ENCODE measurements around the gene AKAP1. TPM values are rescaled to one million over a fixed set of nuclear protein-coding genes. Genes with fewer than 3 reads are reported as not detected.
"Not testable (repeated sequence)": the region's sequence is repeated elsewhere in the genome, so short reads cannot be mapped to it uniquely, and the experiment has no call there.

Gene AKAP1
- total and polyA plus RNA-seq, 2 of the 8 experiments (the other 6 are each of a cell fraction or from before 2014, with no cell fraction given) = 120 to 156 TPM

DNA sequence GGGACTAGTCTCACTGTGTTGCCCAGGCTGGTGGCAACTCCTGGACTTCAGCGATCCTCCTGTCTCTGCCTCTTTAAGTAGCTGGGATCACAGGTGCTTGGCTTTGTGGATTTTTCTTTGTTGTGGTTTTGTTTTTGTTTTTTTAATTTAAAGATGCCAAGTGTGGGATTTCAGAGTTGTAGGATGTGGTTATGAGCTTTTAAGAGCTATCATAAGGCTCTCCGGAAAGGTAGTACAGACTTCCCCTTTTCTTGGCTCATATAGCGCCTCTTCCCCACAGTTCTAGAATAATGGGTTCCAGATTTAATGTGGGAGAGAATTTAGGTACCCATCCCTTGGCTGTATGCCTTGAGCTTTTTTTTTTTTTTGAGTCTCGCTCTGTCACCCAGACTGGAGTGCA is 17.1 kb downstream of the AKAP1 start (continued):
- no peak for TF ChIP-seq SP2 (IDR thresholded peaks at IDR 0.05; ENCODE audit: low read length)
- TF ChIP-seq FOSL1 (IDR thresholded peaks at IDR 0.05; ENCODE audit: insufficient read depth, low read depth, low read length) = no peak
- TF ChIP-seq CBX5 (IDR thresholded peaks at IDR 0.05; ENCODE audit: low read depth, low read length) = no peak
- TF ChIP-seq RAD21 (IDR thresholded peaks at IDR 0.05 in 1 of 2, conservative IDR thresholded peaks at IDR 0.05 in 1 of 2; ENCODE audit: low read depth in 2 of 2, low read length in 2 of 2) = no peak
- no peak for TF ChIP-seq KDM4A (IDR thresholded peaks at IDR 0.05; ENCODE audit: low read depth, low read length, severe bottlenecking)
- TF ChIP-seq, protein P1, sequence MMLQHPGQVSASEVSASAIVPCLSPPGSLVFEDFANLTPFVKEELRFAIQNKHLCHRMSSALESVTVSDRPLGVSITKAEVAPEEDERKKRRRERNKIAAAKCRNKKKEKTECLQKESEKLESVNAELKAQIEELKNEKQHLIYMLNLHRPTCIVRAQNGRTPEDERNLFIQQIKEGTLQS (IDR thresholded peaks at IDR 0.05; ENCODE audit: insufficient read depth, low read depth, low read length) = no peak

DNA sequence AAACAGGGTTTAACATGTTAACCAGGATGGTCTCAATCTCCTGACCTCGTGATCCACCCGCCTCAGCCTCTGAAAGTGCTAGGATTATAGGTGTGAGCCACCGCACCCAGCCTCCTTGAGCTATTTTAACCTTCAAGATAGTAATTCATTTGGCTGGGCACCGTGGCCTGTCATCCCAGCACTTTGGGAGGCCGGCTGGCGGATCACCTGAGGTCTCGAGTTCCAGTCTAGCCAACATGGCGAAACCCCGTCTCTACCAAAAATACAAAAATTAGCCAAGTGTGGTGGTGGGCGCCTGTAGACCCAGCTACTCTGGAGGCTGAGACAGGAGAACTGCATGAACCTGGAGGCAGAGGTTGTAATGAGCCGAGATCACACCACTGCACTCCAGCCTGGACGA is 17.6 kb downstream of the AKAP1 start:
- H3K23me2 ChIP-seq (ENCODE audit: low read depth, low read length); H3K18ac ChIP-seq (ENCODE audit: extremely low read depth, low read length); H2BK5ac ChIP-seq (ENCODE audit: low read depth, low read length); H2BK12ac ChIP-seq (ENCODE audit: low read depth, low read length); H4K91ac ChIP-seq (replicated peaks; ENCODE audit: insufficient read length, low read length); H3K36me3 ChIP-seq (ENCODE audit: control insufficient read depth in 2 of 4, insufficient read depth in 4 of 4, low read length in 3 of 4); DNase-seq (ENCODE audit: low read depth in 1 of 2, low spot score in 2 of 2); H2AFZ ChIP-seq (ENCODE audit: low read length); FAIRE-seq; H2BK120ac ChIP-seq (replicated peaks; ENCODE audit: low read depth, low read length); H2AK5ac ChIP-seq (ENCODE audit: low read depth, low read length); H3K56ac ChIP-seq (replicated peaks; ENCODE audit: insufficient read length, low read depth, low read length); H3K9ac ChIP-seq (replicated peaks in 1 of 4; ENCODE audit: extremely low read depth in 1 of 4, low read depth in 3 of 4, low read length in 3 of 4); H3K27ac ChIP-seq (ENCODE audit: low read depth, low read length); H3K9me3 ChIP-seq (ENCODE audit: insufficient read depth in 2 of 2, low read depth in 1 of 2, low read length in 1 of 2); H3K14ac ChIP-seq (ENCODE audit: insufficient read length); H4K5ac ChIP-seq (ENCODE audit: insufficient read length, low read depth, low read length); H3K4ac ChIP-seq (replicated peaks; ENCODE audit: insufficient read length, low read depth, low read length); H3K4me2 ChIP-seq (ENCODE audit: insufficient read depth in 1 of 2, low read depth in 2 of 2, low read length in 2 of 2); H3K23ac ChIP-seq (ENCODE audit: insufficient read length); H2BK15ac ChIP-seq (ENCODE audit: low read length); H3K27me3 ChIP-seq (replicated peaks in 1 of 4; ENCODE audit: control insufficient read depth in 3 of 4, extremely low read depth in 1 of 4, insufficient read depth in 3 of 4, low read length in 3 of 4); H4K8ac ChIP-seq (ENCODE audit: extremely low read depth, insufficient read depth, low read length); H3K4me3 ChIP-seq (ENCODE audit: extremely low read depth in 1 of 4, insufficient read depth in 2 of 4, low read depth in 3 of 4, low read length in 4 of 4); H2BK20ac ChIP-seq (ENCODE audit: low read length): not testable (repeated sequence)
- peaks cover 18% of the 10 kb centered on the region for H3K79me1 ChIP-seq (ENCODE audit: low read depth, low read length)
- H3K4me1 ChIP-seq (replicated peaks in 1 of 4; ENCODE audit: control insufficient read depth in 3 of 4, insufficient read depth in 4 of 4, low read length in 3 of 4) = peaks cover 5 to 29% (median 17%) of the 10 kb centered on the region in 4 experiments
- H4K20me1 ChIP-seq (replicated peaks in 1 of 2; ENCODE audit: control insufficient read depth in 1 of 2, insufficient read depth in 2 of 2, low read length in 2 of 2) = peaks cover 13 to 42% of the 10 kb centered on the region in 2 experiments
- ChIA-PET CTCF (ENCODE audit: partially characterized antibody) (interaction anchor here (0.7 to 9.6 kb wide), 6 partner anchors 11 to 99 kb away, joined by 3 to 112 read pairs (median 4); no protein-coding TSS in a partner anchor), POLR2A (ENCODE audit: partially characterized antibody) (interaction anchor here (1.8 kb wide), 1 partner anchor 11 kb away, joined by 4 read pairs; no protein-coding TSS in a partner anchor)
- peaks cover 9 to 94% of the 10 kb centered on the region in 2 experiments for H3K79me2 ChIP-seq (ENCODE audit: control insufficient read depth in 1 of 2, insufficient read depth in 2 of 2, low read length in 2 of 2)
- WGBS, 2 experiments (ENCODE audit: extremely low coverage in 1 of 2, insufficient coverage in 1 of 2, insufficient read length in 1 of 2, insufficient replicate concordance in 2 of 2, low coverage in 1 of 2, low lambda C conversion rate in 2 of 2, missing lambda C conversion rate in 1 of 2) = 93% methylated on average over 12 of the region's 12 CpGs; no CpG with 5 or more reads in 1 of the 2 experiments

Data from H1 (cell line).